Vagina (tissue), 2 donors: Measurements from ENCODE around the gene PLD3.

Experiments used
- POLR2A ChIP-seq, 2 donors: fragments of 450-650 bp; IDR thresholded peaks; one replicate each; pipeline ENCODE4 v1.6.1; 2017; ENCODE audit warnings: antibody characterized with exemption in 2 of 2, mild to moderate bottlenecking in 2 of 2, moderate library complexity in 2 of 2
- POLR2AphosphoS5 ChIP-seq, 2 donors: sonication (generic); formaldehyde crosslinking; IDR thresholded peaks; one replicate each; pipeline ENCODE4 v1.9.0; 2017; ENCODE audit warnings: antibody characterized with exemption in 2 of 2, mild to moderate bottlenecking in 2 of 2, low read depth in 1 of 2; ENCODE audit not compliant: insufficient read depth in 1 of 2
- TF ChIP-seq, protein P1 (sequence below), 3 experiments: fragments of 450-650 bp in 2 of 3; fragments of 200-600 bp in 1 of 3; sonication (generic) in 1 of 3; IDR thresholded peaks; one replicate each; pipeline ENCODE4 v1.5.1; 2017 to 2019; ENCODE audit warnings: antibody characterized with exemption in 3 of 3, mild to moderate bottlenecking in 2 of 3, moderate library complexity in 2 of 3

DNA sequence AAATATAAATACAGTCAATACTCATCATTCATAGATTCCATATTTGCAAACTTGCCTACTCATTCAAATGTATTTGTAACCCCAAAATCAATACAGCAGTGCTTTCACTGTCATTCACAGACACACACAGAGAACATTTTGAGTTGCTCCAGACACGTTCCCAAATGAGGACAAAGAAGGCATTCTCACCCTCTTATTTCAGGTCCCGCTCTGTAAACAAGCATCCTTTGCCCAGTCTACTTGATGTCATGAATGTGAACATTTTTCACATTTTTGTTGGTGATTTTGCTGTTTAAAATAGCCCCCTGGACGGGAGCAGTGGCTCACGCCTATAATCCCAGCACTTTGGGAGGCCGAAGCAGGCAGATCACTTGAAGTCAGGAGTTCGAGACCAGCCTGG is 15.8 kb upstream of the PLD3 start:
- TF ChIP-seq, protein P1, sequence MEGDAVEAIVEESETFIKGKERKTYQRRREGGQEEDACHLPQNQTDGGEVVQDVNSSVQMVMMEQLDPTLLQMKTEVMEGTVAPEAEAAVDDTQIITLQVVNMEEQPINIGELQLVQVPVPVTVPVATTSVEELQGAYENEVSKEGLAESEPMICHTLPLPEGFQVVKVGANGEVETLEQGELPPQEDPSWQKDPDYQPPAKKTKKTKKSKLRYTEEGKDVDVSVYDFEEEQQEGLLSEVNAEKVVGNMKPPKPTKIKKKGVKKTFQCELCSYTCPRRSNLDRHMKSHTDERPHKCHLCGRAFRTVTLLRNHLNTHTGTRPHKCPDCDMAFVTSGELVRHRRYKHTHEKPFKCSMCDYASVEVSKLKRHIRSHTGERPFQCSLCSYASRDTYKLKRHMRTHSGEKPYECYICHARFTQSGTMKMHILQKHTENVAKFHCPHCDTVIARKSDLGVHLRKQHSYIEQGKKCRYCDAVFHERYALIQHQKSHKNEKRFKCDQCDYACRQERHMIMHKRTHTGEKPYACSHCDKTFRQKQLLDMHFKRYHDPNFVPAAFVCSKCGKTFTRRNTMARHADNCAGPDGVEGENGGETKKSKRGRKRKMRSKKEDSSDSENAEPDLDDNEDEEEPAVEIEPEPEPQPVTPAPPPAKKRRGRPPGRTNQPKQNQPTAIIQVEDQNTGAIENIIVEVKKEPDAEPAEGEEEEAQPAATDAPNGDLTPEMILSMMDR (IDR thresholded peaks at IDR 0.05): no peak
- TF ChIP-seq POLR2AphosphoS5 (IDR thresholded peaks at IDR 0.05; ENCODE audit: insufficient read depth in 1 of 2, low read depth in 1 of 2) (no peak), POLR2A (IDR thresholded peaks at IDR 0.05) (no peak)
